Epithelial cell of proximal tubule (primary cell): ENCODE data around the gene LHCGR. TPM values are rescaled to one million over a fixed set of nuclear protein-coding genes. Genes with fewer than 3 reads are reported as not detected.
A peak's percentile ranks its signal among the peaks of the same experiment; 100 is the strongest.

Experiments used
- DNase-seq: peaks from one replicate; pipeline ENCODE4 v3.0.0-alpha.2; 2011; ENCODE audit warnings: low read depth
- H3K4me3 ChIP-seq: 2 replicates; pipeline ENCODE4 v1.5.1; 2011; ENCODE audit warnings: low read depth, mild to moderate bottlenecking, low read length
- total RNA-seq: library from RNA; depleted of rRNA; stranded (reverse); fragments of >200 nt; gene quantifications from 2 replicates; pipeline ENCODE4 v1.2.3, GENCODE V29; 2015
- TF ChIP-seq, protein P1 (sequence below): conservative IDR thresholded peaks from 2 replicates; pipeline ENCODE4 v1.5.1; 2012; ENCODE audit warnings: low read depth, mild to moderate bottlenecking, low read length

The LHCGR gene
- total RNA-seq, 1 donor from 2014 or later, result not detected

DNA sequence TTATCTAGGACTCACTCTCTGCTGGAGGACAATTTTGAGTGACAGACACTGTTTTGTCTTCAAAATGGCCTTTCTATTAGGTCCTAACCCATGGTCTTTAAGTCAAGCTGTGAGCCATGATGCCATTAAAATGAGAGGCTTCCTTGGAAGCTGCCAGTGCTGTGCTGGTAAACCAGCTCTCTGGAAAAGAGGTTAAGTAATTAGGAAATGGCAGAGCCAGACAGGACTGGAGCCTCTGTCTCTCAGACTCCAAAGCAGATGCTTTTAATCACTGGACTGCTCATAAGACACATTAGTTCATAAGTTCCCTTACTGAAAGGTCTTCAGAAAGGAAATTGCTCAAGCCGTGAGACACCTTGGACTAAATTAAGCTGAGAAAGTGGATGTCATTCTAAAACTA is 25.8 kb upstream of the LHCGR start:
- no peak for DNase-seq
- TF ChIP-seq, protein P1, sequence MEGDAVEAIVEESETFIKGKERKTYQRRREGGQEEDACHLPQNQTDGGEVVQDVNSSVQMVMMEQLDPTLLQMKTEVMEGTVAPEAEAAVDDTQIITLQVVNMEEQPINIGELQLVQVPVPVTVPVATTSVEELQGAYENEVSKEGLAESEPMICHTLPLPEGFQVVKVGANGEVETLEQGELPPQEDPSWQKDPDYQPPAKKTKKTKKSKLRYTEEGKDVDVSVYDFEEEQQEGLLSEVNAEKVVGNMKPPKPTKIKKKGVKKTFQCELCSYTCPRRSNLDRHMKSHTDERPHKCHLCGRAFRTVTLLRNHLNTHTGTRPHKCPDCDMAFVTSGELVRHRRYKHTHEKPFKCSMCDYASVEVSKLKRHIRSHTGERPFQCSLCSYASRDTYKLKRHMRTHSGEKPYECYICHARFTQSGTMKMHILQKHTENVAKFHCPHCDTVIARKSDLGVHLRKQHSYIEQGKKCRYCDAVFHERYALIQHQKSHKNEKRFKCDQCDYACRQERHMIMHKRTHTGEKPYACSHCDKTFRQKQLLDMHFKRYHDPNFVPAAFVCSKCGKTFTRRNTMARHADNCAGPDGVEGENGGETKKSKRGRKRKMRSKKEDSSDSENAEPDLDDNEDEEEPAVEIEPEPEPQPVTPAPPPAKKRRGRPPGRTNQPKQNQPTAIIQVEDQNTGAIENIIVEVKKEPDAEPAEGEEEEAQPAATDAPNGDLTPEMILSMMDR, result no peak
- no peak overlapping the region for H3K4me3 ChIP-seq

GRCh38 chr2:48779019-48779716 is 23.6 kb upstream of the LHCGR start:
- DNase-seq, result no peak
- TF ChIP-seq, protein P1, result no peak
- no peak overlapping the region for H3K4me3 ChIP-seq

DNA sequence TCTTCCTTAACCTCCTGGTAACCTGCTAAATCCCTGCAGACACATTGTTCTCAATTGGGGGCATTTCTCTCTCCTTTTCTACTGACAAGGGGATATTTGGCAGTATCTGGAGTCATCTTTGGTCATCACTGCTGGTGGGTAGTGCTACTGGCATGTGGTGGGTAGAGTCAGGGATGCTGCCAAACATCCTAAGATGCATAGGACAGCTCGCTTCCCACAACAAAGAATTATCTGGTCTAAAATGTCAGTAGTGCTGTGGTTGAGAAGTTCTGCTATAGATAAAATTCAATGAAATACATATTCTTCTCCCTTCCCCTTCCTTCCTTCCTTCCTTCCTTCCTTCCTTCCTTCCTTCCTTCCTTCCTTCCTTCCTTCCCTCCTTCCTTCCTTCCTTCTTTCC is 18.7 kb upstream of the LHCGR start:
- TF ChIP-seq, protein P1, result no peak
- DNase-seq, result no peak
- no peak overlapping the region for H3K4me3 ChIP-seq

GRCh38 chr2:48771241-48772014 is 15.9 kb upstream of the LHCGR start:
- TF ChIP-seq, protein P1, result no peak
- peak; percentile 47 for DNase-seq
- no peak overlapping the region for H3K4me3 ChIP-seq

GRCh38 chr2:48770181-48770580 is 14.7 kb upstream of the LHCGR start:
- DNase-seq, result no peak
- TF ChIP-seq, protein P1, result no peak
- H3K4me3 ChIP-seq, result no peak overlapping the region

- TF ChIP-seq, protein P1, result no peak
- no peak for DNase-seq
- no peak overlapping the region for H3K4me3 ChIP-seq
These were observed 13.1 kb upstream of the LHCGR start for GRCh38 chr2:48768669-48769068.

DNA sequence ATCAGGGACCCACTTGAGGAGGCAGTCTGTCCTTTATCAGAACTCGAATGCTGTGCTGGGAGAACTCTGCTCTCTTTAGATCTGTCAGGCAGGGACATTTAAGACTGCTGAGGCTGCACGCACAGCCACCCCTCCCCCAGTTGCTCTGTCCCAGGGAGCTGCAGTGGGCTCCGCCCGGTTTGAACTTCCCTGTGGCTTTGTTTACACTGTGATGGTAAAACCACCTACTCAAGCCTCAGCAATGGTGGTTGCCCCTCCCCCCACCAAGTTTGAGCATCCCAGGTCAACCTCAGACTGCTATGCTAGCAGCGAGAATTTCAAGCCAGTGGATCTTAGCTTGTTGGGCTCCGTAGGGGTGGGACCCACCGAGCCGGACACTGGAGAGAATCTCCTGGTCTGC is 11.8 kb upstream of the LHCGR start:
- TF ChIP-seq, protein P1, result no peak
- no peak overlapping the region for H3K4me3 ChIP-seq
- no peak for DNase-seq
